ENCODE data around the gene THBS2.

DNA sequence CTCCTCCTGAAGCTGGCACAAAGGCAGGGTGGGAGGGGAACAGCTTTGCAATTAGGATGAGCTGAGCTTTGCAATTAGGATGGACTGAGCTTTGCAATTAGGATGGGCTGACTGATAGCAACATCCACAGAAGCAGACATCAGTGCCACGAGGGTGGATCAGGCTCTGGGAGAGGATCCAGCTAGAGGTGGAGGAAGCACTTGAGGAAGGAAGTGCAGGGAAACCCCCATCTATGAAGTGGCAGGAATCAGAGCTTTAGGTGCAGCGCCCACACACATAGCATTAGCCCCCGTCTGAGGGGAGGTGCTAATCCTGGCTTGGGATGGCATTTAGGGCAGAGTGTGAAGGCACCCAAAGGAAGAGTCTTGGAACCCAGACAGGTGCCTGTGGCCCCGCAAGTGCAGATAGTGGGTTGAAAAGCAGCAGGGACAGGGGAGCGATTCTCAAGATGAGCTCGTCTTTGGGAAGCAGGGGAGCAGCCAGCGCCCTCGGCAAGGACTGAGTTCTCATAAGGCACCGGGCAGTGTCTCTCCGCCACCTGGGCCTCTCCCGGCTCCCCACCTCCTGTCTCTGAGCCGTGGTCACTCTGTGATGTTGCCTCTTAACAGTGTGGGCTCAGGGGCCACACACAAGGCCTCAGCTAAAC lies 12.0 kb upstream of the THBS2 start:
- TF ChIP-seq, protein P1, sequence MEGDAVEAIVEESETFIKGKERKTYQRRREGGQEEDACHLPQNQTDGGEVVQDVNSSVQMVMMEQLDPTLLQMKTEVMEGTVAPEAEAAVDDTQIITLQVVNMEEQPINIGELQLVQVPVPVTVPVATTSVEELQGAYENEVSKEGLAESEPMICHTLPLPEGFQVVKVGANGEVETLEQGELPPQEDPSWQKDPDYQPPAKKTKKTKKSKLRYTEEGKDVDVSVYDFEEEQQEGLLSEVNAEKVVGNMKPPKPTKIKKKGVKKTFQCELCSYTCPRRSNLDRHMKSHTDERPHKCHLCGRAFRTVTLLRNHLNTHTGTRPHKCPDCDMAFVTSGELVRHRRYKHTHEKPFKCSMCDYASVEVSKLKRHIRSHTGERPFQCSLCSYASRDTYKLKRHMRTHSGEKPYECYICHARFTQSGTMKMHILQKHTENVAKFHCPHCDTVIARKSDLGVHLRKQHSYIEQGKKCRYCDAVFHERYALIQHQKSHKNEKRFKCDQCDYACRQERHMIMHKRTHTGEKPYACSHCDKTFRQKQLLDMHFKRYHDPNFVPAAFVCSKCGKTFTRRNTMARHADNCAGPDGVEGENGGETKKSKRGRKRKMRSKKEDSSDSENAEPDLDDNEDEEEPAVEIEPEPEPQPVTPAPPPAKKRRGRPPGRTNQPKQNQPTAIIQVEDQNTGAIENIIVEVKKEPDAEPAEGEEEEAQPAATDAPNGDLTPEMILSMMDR (IDR thresholded peaks at IDR 0.05; ENCODE audit: low read depth, low read length) = no peak
- no peak for TF ChIP-seq POLR2A (IDR thresholded peaks at IDR 0.05; ENCODE audit: extremely low read depth, insufficient read length)
- no peak for TF ChIP-seq MYC (IDR thresholded peaks at IDR 0.05; ENCODE audit: low read depth, low read length)

Data from NB4 (cell line).